Right lobe of liver (tissue), 6 donors: ENCODE measurements around the gene CDCA4. TPM values are rescaled to one million over a fixed set of nuclear protein-coding genes. Genes with fewer than 3 reads are reported as not detected.

ENCODE experiments used
- ATAC-seq, 4 donors: fragments of 200-7000 bp; cut with Tn5 transposase; one replicate each; pipeline ENCODE4 v1.9.1; 2020; ENCODE audit warnings: mild to moderate bottlenecking in 4 of 4, moderate library complexity in 4 of 4
- DNase-seq, 3 donors: peaks; one replicate each; pipeline ENCODE4 v3.0.0-alpha.2; 2020
- H3K27ac ChIP-seq, 3 donors: fragments of 200-600 bp; one replicate each; pipeline ENCODE4 v1.8.0; 2022
- H3K27me3 ChIP-seq, 2 donors: fragments of 200-600 bp; one replicate each; pipeline ENCODE4 v1.8.0; 2022
- H3K36me3 ChIP-seq, 4 donors: fragments of 200-600 bp; sonication (generic) in 1 of 4; one replicate each; pipeline versions ENCODE4 v1.5.1 to v1.8.0; 2017 to 2022; ENCODE audit warnings: control low read depth in 1 of 4
- H3K4me1 ChIP-seq, 4 donors: fragments of 200-600 bp; sonication (generic) in 1 of 4; one replicate each; pipeline versions ENCODE4 v1.5.1 to v1.8.0; 2017 to 2022; ENCODE audit warnings: control low read depth in 1 of 4
- H3K4me3 ChIP-seq, 3 donors: fragments of 200-600 bp; one replicate each; pipeline ENCODE4 v1.8.0; 2022
- H3K9me3 ChIP-seq, 4 donors: fragments of 200-600 bp; sonication (generic) in 1 of 4; one replicate each; pipeline versions ENCODE4 v1.5.1 to v1.8.0; 2017 to 2022; ENCODE audit warnings: control low read depth in 1 of 4
- POLR2A ChIP-seq: fragments of 450-650 bp; IDR thresholded peaks from one replicate; pipeline ENCODE4 v1.6.1; 2017; ENCODE audit warnings: antibody characterized with exemption, mild to moderate bottlenecking
- WGBS: methylation state at CpG from one replicate; pipeline ENCODE4 v1.1.6; 2018; ENCODE audit warnings: low coverage, low lambda C conversion rate; ENCODE audit not compliant: insufficient coverage; ENCODE audit errors: missing lambda C conversion rate; 5-methylcytosine and 5-hydroxymethylcytosine counted together
- intact Hi-C, 2 donors: fragments of 100-400 bp; cut with DNase I; formaldehyde crosslinking; loops; one replicate each; pipeline versions ENCODE4 v1.11.2 to v1.14.1; 2022
- total RNA-seq, 6 experiments: library from RNA; depleted of rRNA in 2 of 6; stranded (reverse); fragments of >200 nt in 2 of 6; fragmentation: NEBNext Ultra II Directional in 3 of 6; extraction: Animal tissue kit (Norgen Biotek cat#: 25700) in 3 of 6; gene quantifications; one replicate each; pipeline versions ENCODE4 v1.1.0 to v1.2.4, GENCODE V29; 2016 to 2023
- TF ChIP-seq, protein P1 (sequence below), 4 donors: fragments of 200-600 bp in 3 of 4; fragments of 450-650 bp in 1 of 4; IDR thresholded peaks; one replicate each; pipeline versions ENCODE4 v1.5.1 to v1.8.0; 2016 to 2022; ENCODE audit warnings: antibody characterized with exemption in 4 of 4, mild to moderate bottlenecking in 2 of 4
- donor health status: DM: no; HTN: yes; CAD: no.
- donor health status: DM: no; HTN: no; CAD: no.
- donor health status: DM: no; HTN: no; CAD: no.
- donor health status: DM: no; HTN: yes; CAD: no.
- donor health status: DM: no; HTN: yes; CAD: no.

Gene CDCA4
- total RNA-seq, 6 experiments from 2014 or later = 0.90 to 3.5 (median 1.7) TPM

DNA sequence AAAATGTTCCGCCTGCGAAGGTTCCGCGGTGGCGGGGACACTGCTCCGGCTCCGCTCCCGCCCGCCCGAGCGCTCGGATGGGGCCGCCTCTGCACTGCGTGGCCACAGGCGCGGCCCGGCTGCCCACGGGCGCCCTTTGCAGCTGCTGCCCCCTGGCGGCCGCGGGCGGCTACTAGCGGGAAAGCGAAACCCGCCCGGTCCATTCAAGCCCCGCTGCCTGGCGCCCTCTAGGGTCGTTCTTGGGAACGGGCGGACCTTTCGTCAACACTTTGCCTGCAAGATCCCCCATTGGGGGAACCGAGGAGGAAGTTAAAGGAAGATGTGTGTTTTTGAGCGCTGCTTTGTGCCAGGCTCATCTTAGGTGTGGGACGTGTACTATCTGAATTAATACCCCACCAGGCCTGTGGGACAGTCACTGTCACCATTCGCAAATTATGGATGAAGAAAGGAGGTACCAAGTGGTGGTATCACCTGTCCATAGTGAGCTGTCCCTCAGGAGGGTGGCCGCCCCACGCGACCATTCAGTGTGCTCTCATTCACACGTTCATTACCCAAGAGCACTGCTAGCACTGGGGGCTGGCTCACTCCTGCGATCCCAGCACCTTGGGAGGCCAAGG is 24.9 kb upstream of the CDCA4 start:
- Histone ChIP-seq H3K4me1 (peaks cover 0 to 2% (median 0%) of the 10 kb centered on the region in 4 donors), H3K9me3 (no peaks in the 10 kb centered on the region), H3K36me3 (no peaks in the 10 kb centered on the region), H3K27me3 (no peaks in the 10 kb centered on the region), H3K27ac (no peak overlapping the region), H3K4me3 (no peak overlapping the region)
- DNase-seq (peak; percentile 91 to 92 (median 91)), ATAC-seq (peak; percentile 98 to 100 (median 99))
- intact Hi-C loops = loop anchor here in 1 of 2 donors (10.0 kb wide), 1 partner anchor 1101 kb away; the partner anchor contains the start of gene RD3L
- WGBS = 8% methylated on average over 9 of the region's 42 CpGs
- TF ChIP-seq POLR2A = no peak
- TF ChIP-seq, protein P1, sequence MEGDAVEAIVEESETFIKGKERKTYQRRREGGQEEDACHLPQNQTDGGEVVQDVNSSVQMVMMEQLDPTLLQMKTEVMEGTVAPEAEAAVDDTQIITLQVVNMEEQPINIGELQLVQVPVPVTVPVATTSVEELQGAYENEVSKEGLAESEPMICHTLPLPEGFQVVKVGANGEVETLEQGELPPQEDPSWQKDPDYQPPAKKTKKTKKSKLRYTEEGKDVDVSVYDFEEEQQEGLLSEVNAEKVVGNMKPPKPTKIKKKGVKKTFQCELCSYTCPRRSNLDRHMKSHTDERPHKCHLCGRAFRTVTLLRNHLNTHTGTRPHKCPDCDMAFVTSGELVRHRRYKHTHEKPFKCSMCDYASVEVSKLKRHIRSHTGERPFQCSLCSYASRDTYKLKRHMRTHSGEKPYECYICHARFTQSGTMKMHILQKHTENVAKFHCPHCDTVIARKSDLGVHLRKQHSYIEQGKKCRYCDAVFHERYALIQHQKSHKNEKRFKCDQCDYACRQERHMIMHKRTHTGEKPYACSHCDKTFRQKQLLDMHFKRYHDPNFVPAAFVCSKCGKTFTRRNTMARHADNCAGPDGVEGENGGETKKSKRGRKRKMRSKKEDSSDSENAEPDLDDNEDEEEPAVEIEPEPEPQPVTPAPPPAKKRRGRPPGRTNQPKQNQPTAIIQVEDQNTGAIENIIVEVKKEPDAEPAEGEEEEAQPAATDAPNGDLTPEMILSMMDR (IDR thresholded peaks at IDR 0.05) = peak; percentile 100

DNA sequence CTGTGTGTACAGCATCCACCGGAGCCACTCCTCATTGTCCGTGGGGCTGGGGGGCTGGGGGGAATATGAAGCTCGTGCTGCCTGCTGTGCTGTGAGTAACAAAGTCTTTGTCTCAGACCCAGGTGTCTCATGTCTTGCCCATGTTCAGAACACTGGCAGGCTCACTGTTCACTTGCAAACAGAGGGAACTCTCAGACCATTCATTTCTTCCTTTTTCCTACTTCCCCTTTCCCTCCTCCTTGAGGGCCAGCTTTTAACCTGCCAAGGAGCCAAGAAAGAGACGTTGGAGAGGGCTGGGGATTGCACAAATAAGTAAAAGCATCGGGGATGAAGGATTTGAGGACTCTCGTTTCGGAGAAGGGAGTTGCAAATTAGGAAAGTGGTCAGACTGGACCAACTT is 22.8 kb upstream of the CDCA4 start:
- H3K4me3 ChIP-seq = no peak overlapping the region
- no peak for ATAC-seq
- peaks cover 0 to 2% (median 0%) of the 10 kb centered on the region in 4 donors for H3K4me1 ChIP-seq
- TF ChIP-seq, protein P1 (IDR thresholded peaks at IDR 0.05) = no peak
- no peak overlapping the region for H3K27ac ChIP-seq
- intact Hi-C loops = loop anchor here (5.0 to 10.0 kb wide), 2 partner anchors 66 to 1099 kb away; partner anchors contain the start of genes AHNAK2 (in 2 of the 2) and RD3L (in 1 of the 2)
- H3K9me3 ChIP-seq = no peaks in the 10 kb centered on the region
- H3K36me3 ChIP-seq = no peaks in the 10 kb centered on the region
- DNase-seq = no peak
- H3K27me3 ChIP-seq = no peaks in the 10 kb centered on the region
- WGBS = 44% methylated on average over 5 of the region's 7 CpGs

DNA sequence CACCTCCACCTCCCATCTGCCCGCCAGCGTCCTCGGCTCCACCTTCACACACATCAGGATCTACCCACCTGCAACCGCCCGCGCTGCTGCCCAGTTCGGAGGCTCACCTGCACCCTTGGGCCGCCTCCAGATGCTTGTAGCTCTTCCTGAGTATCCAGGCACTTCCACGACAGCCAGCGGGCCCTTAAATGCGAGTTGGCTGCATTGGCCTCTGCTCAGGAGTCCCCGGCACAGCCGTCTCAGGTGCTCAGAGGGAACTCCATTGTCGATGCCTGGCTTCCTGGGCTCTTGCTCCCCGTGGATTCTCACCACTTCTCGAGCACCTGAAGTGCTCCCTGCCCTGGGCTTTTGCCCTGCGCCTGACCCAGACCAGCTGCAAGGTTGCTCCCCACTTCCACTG is 21.9 kb upstream of the CDCA4 start:
- intact Hi-C loops = loop anchor here (5.0 to 10.0 kb wide), 2 partner anchors 66 to 1098 kb away; partner anchors contain the start of genes AHNAK2 (in 2 of the 2) and RD3L (in 1 of the 2)

DNA sequence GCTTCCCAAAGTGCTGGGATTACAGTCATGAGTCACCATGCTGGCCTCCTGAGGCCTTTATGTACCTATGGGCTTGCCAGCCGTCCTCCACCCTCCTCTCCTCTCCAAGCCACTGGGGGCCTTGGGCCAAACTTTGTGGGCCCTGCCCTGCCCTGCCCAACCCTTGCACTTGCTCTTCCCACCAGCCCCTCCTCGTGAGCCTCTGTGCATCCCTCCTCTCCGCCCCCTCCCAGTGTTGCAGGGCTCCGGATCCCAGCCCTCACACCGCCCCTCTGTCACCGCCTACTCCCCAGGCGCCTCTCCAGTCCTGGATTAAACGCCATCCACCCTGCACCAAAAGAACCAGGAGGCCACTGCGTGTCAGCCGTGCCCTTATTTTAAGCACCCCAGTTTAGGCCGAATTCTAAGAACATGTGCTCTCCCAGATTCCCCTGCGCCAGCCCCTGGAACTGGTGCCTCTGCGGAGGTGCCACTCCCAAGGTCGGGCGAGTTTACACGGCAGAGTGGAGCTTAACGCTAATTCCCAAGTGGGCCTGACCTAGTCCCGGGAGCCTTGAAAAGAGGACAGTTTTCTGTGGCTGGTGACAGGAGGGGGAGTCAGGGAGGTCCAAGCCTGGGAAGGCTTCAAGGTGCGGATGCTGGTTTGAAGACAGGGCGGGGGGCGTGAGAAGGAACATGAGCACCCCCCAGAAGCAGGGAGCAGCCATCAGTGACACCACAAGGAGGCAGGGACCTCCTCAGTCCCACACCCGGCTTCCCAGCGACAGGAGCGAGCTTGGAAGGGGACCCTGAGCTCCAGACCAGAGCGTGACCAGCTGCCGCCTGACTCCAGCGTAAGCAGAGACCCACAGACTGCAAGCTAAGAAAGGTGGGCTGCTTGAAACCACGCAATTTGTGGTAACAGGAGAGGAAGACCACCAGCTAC is 21.2 kb upstream of the CDCA4 start:
- peaks cover 0 to 2% (median 0%) of the 10 kb centered on the region in 4 donors for H3K4me1 ChIP-seq
- H3K27ac ChIP-seq = no peak overlapping the region
- H3K36me3 ChIP-seq = no peaks in the 10 kb centered on the region
- ATAC-seq (no peak), DNase-seq (no peak)
- no peak for TF ChIP-seq POLR2A
- TF ChIP-seq, protein P1 (IDR thresholded peaks at IDR 0.05) = no peak
- no peaks in the 10 kb centered on the region for H3K27me3 ChIP-seq
- H3K4me3 ChIP-seq = no peak overlapping the region
- WGBS = 76% methylated on average over 15 of the region's 28 CpGs
- intact Hi-C loops = loop anchor here (5.0 to 10.0 kb wide), 2 partner anchors 65 to 1097 kb away; partner anchors contain the start of genes AHNAK2 (in 2 of the 2) and RD3L (in 1 of the 2)
- no peaks in the 10 kb centered on the region for H3K9me3 ChIP-seq

More for the DNA sequence above, 21.9 kb upstream of the CDCA4 start:
- Histone ChIP-seq H3K4me3 (no peak overlapping the region), H3K4me1 (peaks cover 0 to 2% (median 0%) of the 10 kb centered on the region in 4 donors), H3K27me3 (no peaks in the 10 kb centered on the region), H3K9me3 (no peaks in the 10 kb centered on the region), H3K36me3 (no peaks in the 10 kb centered on the region), H3K27ac (no peak overlapping the region)
- no peak for TF ChIP-seq POLR2A
- TF ChIP-seq, protein P1 (IDR thresholded peaks at IDR 0.05) = no peak
- DNase-seq (no peak), ATAC-seq (no peak)
- 60% methylated on average over 2 of the region's 17 CpGs for WGBS
